Measurements from ENCODE around the gene GJC2. TPM values are rescaled to one million over a fixed set of nuclear protein-coding genes. Genes with fewer than 3 reads are reported as not detected.
"Not testable (repeated sequence)": the region's sequence is repeated elsewhere in the genome, so short reads cannot be mapped to it uniquely, and the experiment has no call there.

The GJC2 gene
- total RNA-seq, 1 donor from 2014 or later, result 1.0 TPM

DNA sequence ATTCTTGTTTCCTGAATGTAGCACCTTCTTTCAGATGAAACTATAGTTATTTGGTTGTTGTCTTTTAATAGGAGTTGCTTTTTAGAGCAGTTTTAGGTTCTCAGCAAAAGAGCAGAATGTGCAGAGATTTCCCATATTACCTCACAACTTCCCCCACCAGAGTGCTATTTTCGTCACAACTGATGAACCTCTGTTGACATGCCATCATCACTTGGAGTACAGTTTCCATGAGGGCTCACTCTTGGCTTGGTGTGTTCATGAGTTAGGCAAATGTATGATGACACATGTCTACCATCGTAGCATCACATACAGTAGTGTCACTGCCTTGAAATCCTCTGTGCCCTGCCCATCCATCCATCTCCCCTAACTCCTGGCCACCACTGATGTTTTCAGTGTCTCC lies 19.6 kb downstream of the GJC2 start:
- Histone ChIP-seq H3K27ac (replicated peaks) (no peak overlapping the region), H3K36me3 (no peaks in the 10 kb centered on the region), H3K4me1 (peaks cover 26% of the 10 kb centered on the region), H3K27me3 (ENCODE audit: low read depth) (no peaks in the 10 kb centered on the region), H3K9me3 (replicated peaks) (no peaks in the 10 kb centered on the region), H3K4me3 (no peak overlapping the region)
- DNase-seq, result no peak
- TF ChIP-seq CTCF (IDR thresholded peaks at IDR 0.05; ENCODE audit: borderline replicate concordance), result no peak
- intact Hi-C loops (cut with micrococcal nuclease), result no loop called here

DNA sequence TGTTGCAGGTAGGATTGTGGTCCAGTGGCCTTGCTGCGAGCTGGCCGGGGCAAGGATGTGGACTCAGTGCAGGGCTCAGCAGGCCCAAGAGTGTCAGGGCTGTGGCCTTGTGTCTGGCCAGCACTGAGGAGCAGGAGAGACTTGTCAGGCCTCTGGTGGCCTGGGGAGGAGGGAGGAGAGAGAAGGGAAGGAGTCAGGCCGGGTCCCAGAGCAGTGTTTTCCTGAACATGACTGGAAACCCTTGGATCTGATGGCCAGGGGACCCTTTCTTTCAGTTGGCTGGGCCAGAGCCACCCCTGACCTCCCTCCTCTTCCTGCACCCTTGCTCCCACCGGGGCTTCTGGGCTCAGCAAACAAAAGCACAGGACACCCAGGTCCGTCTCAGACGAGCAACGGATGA lies 20.9 kb downstream of the GJC2 start:
- Histone ChIP-seq H3K4me3 (no peak overlapping the region), H3K27ac (replicated peaks) (no peak overlapping the region), H3K9me3 (replicated peaks) (no peaks in the 10 kb centered on the region), H3K4me1 (peaks cover 24% of the 10 kb centered on the region), H3K27me3 (ENCODE audit: low read depth) (no peaks in the 10 kb centered on the region), H3K36me3 (peaks cover 11% of the 10 kb centered on the region)
- no peak for TF ChIP-seq CTCF (IDR thresholded peaks at IDR 0.05; ENCODE audit: borderline replicate concordance)
- no peak for DNase-seq
- intact Hi-C loops (cut with micrococcal nuclease), result no loop called here

- no peak for TF ChIP-seq CTCF (IDR thresholded peaks at IDR 0.05; ENCODE audit: borderline replicate concordance)
- H3K4me3 ChIP-seq, result no peak overlapping the region
- H3K9me3 ChIP-seq (replicated peaks), result no peaks in the 10 kb centered on the region
- peaks cover 12% of the 10 kb centered on the region for H3K36me3 ChIP-seq
- H3K27me3 ChIP-seq (ENCODE audit: low read depth), result no peaks in the 10 kb centered on the region
- no peak overlapping the region for H3K27ac ChIP-seq (replicated peaks)
- DNase-seq, result no peak
- intact Hi-C loops (cut with micrococcal nuclease), result no loop called here
- H3K4me1 ChIP-seq, result peaks cover 28% of the 10 kb centered on the region
These were observed 21.6 kb downstream of the GJC2 start for GRCh38 chr1:228171221-228171891.

- no peak for DNase-seq
- intact Hi-C loops (cut with micrococcal nuclease), result no loop called here
- TF ChIP-seq CTCF (IDR thresholded peaks at IDR 0.05; ENCODE audit: borderline replicate concordance), result no peak
- Histone ChIP-seq H3K27me3 (ENCODE audit: low read depth) (no peaks in the 10 kb centered on the region), H3K27ac (replicated peaks) (no peak overlapping the region), H3K4me3 (no peak overlapping the region), H3K36me3 (peaks cover 12% of the 10 kb centered on the region), H3K4me1 (peaks cover 20% of the 10 kb centered on the region), H3K9me3 (replicated peaks) (no peaks in the 10 kb centered on the region)
These were observed 23.1 kb downstream of the GJC2 start for GRCh38 chr1:228172591-228173527.

DNA sequence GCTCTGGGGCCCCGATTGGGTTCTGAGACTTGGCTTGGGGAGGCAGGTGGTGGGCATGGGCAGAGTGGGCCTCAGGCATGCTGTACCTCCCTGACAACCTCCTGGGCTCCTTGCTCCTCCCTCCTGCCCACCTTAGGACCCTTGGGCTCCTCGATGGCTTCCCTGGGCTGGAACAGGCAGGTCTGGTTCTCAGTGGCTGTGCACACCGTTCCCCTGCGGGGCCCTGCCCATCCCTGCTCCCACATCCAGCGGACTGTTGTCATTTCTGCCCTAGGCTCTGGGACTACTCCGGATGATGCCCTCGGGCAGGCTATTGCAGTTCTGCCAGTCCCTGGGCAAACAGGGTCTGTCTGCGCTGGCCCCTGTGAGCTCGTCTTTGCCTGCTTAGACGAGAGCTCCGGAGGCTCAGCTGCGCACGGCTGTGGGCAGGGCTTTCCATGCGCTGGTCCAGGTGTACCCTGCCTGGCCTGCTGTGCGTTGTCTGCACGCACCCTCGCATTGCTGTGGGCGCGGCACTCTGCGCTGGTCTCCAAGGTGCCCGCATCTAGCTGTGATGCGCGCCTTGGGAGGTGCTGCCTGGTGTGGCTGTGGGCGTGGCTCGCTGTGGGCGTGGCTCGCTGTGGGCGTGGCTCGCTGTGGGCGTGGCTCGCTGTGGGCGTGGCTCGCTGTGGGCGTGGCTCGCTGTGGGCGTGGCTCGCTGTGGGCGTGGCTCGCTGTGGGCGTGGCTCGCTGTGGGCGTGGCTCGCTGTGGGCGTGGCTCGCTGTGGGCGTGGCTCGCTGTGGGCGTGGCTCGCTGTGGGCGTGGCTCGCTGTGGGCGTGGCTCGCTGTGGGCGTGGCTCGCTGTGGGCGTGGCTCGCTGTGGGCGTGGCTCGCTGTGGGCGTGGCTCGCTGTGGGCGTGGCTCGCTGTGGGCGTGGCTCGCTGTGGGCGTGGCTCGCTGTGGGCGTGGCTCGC lies 24.1 kb downstream of the GJC2 start:
- H3K27me3 ChIP-seq (ENCODE audit: low read depth); H3K4me3 ChIP-seq; H3K27ac ChIP-seq (replicated peaks); H3K9me3 ChIP-seq (replicated peaks); DNase-seq; intact Hi-C loops (cut with micrococcal nuclease): not testable (repeated sequence)
- peaks cover 26% of the 10 kb centered on the region for H3K4me1 ChIP-seq
- peaks cover 12% of the 10 kb centered on the region for H3K36me3 ChIP-seq

Data from left ventricle myocardium inferior (tissue), 1 donor.